Liver (tissue), 3 donors: ENCODE measurements around the gene PRDM5.

ENCODE experiments used
- GABPA ChIP-seq, 2 donors: IDR thresholded peaks in 1 of 2; conservative IDR thresholded peaks in 1 of 2; 2 replicates each; pipeline ENCODE4 v1.6.1; 2016; ENCODE audit warnings: antibody characterized with exemption in 2 of 2, mild to moderate bottlenecking in 1 of 2, moderate library complexity in 1 of 2
- YY1 ChIP-seq: IDR thresholded peaks from 2 replicates; pipeline ENCODE4 v1.6.1; 2016; ENCODE audit warnings: antibody characterized with exemption, mild to moderate bottlenecking
- TF ChIP-seq, protein P1 (sequence below): fragments of 150-350 bp; IDR thresholded peaks from 2 replicates; pipeline ENCODE4 v1.5.1; 2017; ENCODE audit warnings: improper control_type of control experiment, low read depth, low read length; ENCODE audit not compliant: missing input control
- donor health status: healthy.
- donor health status: healthy.

DNA sequence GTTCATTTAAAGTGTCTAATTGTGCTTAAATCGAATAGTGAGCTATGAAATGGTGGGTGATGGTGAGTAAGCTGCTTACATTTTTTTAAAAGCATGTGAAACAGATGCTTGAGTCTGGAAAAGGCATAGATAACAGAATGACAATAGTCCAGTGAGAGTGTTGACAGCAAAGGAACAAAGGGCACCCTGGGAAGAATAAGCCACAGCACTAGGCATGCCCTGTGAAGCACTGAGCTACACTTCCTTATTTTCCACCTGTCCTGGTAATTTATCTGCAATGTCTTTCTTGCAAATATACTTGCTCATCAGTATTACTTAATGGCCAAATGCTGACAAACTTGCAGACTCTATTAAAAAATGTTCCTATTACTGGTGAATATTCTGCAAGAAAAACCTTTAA, 168.7 kb downstream of the PRDM5 start:
- TF ChIP-seq, protein P1, sequence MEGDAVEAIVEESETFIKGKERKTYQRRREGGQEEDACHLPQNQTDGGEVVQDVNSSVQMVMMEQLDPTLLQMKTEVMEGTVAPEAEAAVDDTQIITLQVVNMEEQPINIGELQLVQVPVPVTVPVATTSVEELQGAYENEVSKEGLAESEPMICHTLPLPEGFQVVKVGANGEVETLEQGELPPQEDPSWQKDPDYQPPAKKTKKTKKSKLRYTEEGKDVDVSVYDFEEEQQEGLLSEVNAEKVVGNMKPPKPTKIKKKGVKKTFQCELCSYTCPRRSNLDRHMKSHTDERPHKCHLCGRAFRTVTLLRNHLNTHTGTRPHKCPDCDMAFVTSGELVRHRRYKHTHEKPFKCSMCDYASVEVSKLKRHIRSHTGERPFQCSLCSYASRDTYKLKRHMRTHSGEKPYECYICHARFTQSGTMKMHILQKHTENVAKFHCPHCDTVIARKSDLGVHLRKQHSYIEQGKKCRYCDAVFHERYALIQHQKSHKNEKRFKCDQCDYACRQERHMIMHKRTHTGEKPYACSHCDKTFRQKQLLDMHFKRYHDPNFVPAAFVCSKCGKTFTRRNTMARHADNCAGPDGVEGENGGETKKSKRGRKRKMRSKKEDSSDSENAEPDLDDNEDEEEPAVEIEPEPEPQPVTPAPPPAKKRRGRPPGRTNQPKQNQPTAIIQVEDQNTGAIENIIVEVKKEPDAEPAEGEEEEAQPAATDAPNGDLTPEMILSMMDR, result no peak
- TF ChIP-seq GABPA (IDR thresholded peaks at IDR 0.05 in 1 of 2, conservative IDR thresholded peaks at IDR 0.05 in 1 of 2) (no peak), YY1 (no peak)
